GM23338 (cell line): Measurements from ENCODE around the gene PXMP4. TPM values are rescaled to one million over a fixed set of nuclear protein-coding genes. Genes with fewer than 3 reads are reported as not detected.

Experiments used
- ATAC-seq: fragments of 200-7000 bp; cut with Tn5 transposase; 3 replicates; pipeline ENCODE4 v1.9.1; 2020
- DNase-seq: peaks from one replicate; pipeline ENCODE4 v3.0.0-alpha.2; 2015; ENCODE audit warnings: low spot score
- H2AFZ ChIP-seq: fragments of 200-600 bp; sonication (generic); 2 replicates; pipeline ENCODE4 v1.8.0; 2016; ENCODE audit warnings: antibody characterized with exemption, mild to moderate bottlenecking, moderate library complexity
- H3F3A ChIP-seq: fragments of 200-600 bp; sonication (generic); replicated peaks from 2 replicates; pipeline ENCODE4 v1.8.0; 2017; ENCODE audit warnings: antibody characterized with exemption, mixed run types, low read depth
- H3K27ac ChIP-seq: fragments of 200-600 bp; sonication (generic); 2 replicates; pipeline ENCODE4 v1.6.1; 2016; ENCODE audit warnings: low read depth
- H3K27me3 ChIP-seq: fragments of 200-600 bp; sonication (generic); 2 replicates; pipeline ENCODE4 v1.8.0; 2016; ENCODE audit warnings: mild to moderate bottlenecking, mixed run types, moderate library complexity; ENCODE audit not compliant: insufficient read depth
- H3K36me3 ChIP-seq: fragments of 200-600 bp; sonication (generic); 2 replicates; pipeline ENCODE4 v1.8.0; 2016; ENCODE audit warnings: mild to moderate bottlenecking; ENCODE audit not compliant: insufficient read depth
- H3K4me1 ChIP-seq: fragments of 200-600 bp; sonication (generic); 2 replicates; pipeline ENCODE4 v1.8.0; 2016; ENCODE audit warnings: mild to moderate bottlenecking, moderate library complexity; ENCODE audit not compliant: insufficient read depth
- H3K4me2 ChIP-seq: fragments of 200-600 bp; sonication (generic); 2 replicates; pipeline ENCODE4 v1.7.1; 2017; ENCODE audit warnings: mixed run types
- H3K4me3 ChIP-seq: fragments of 200-600 bp; sonication (generic); 2 replicates; pipeline ENCODE4 v1.6.1; 2016; ENCODE audit warnings: mixed run types
- H3K79me2 ChIP-seq: fragments of 200-600 bp; sonication (generic); replicated peaks from 2 replicates; pipeline ENCODE4 v1.8.0; 2017; ENCODE audit warnings: mild to moderate bottlenecking; ENCODE audit not compliant: insufficient read depth
- H3K9me2 ChIP-seq: fragments of 200-600 bp; sonication (generic); 2 replicates; pipeline ENCODE4 v1.8.0; 2017; ENCODE audit not compliant: insufficient read depth
- H4K20me1 ChIP-seq: fragments of 200-600 bp; sonication (generic); replicated peaks from 2 replicates; pipeline ENCODE4 v1.8.0; 2017; ENCODE audit warnings: mild to moderate bottlenecking; ENCODE audit not compliant: insufficient read depth
- H3K27ac Mint-ChIP-seq: 2 replicates; pipeline ENCODE4 v1.8.0; 2020; ENCODE audit warnings: inconsistent platforms, mild to moderate bottlenecking, moderate library complexity, mixed read lengths
- H3K27me3 Mint-ChIP-seq: 3 replicates; pipeline ENCODE4 v1.8.0; 2022; ENCODE audit warnings: low read depth, mild to moderate bottlenecking, moderate library complexity, mixed read lengths, inconsistent platforms; ENCODE audit not compliant: insufficient read depth, poor library complexity
- H3K36me3 Mint-ChIP-seq: 3 replicates; pipeline ENCODE4 v1.8.0; 2021; ENCODE audit warnings: low read depth, mild to moderate bottlenecking, inconsistent platforms, moderate library complexity, mixed read lengths
- H3K4me1 Mint-ChIP-seq: 3 replicates; pipeline ENCODE4 v1.8.0; 2020; ENCODE audit warnings: mild to moderate bottlenecking, inconsistent platforms, mixed read lengths
- H3K4me3 Mint-ChIP-seq: 3 replicates; pipeline ENCODE4 v1.8.0; 2021; ENCODE audit warnings: moderate library complexity, mild to moderate bottlenecking, inconsistent platforms, mixed read lengths
- H3K9me3 Mint-ChIP-seq: 3 replicates; pipeline ENCODE4 v1.8.0; 2020; ENCODE audit warnings: moderate library complexity, mild to moderate bottlenecking, inconsistent platforms, mixed read lengths
- CREB1 ChIP-seq: fragments of 250-450 bp; sonication (Bioruptor Pico); IDR thresholded peaks from 2 replicates; pipeline ENCODE4 v1.5.0; 2020; ENCODE audit warnings: low read depth, mild to moderate bottlenecking, moderate library complexity
- EZH2 ChIP-seq: fragments of 200-600 bp; sonication (generic); IDR thresholded peaks from one replicate; pipeline ENCODE4 v1.8.0; 2017; ENCODE audit warnings: antibody characterized with exemption, mild to moderate bottlenecking, low read depth; ENCODE audit not compliant: unreplicated experiment
- POLR2AphosphoS5 ChIP-seq: IDR thresholded peaks from 2 replicates; pipeline ENCODE4 v1.6.1; 2016; ENCODE audit warnings: antibody characterized with exemption, low read depth
- ZNF114 ChIP-seq: fragments of 250-450 bp; sonication (Bioruptor Pico); IDR thresholded peaks from 2 replicates; pipeline ENCODE4 v1.5.0; 2020; ENCODE audit warnings: mild to moderate bottlenecking, moderate library complexity
- ZNF331 ChIP-seq: fragments of 250-450 bp; sonication (Bioruptor Pico); IDR thresholded peaks from 2 replicates; pipeline ENCODE4 v1.5.0; 2020; ENCODE audit warnings: low read depth, mild to moderate bottlenecking, moderate library complexity
- polyA plus RNA-seq: library from polyadenylated mRNA; unstranded; fragments of >200 nt; fragmentation: Nextera tagmentation; extraction: Ambion mirVana; gene quantifications from 2 replicates; pipeline ENCODE4 v1.2.1, GENCODE V29; 2016
- total RNA-seq: library from RNA; depleted of rRNA; stranded (reverse); fragments of >200 nt; shearing (Covaris generic); gene quantifications from 2 replicates; pipeline ENCODE4 v1.2.3, GENCODE V29; 2014
- TF ChIP-seq, protein P1 (sequence below), 2 experiments: fragments of 200-600 bp in 1 of 2; sonication (generic) in 1 of 2; conservative IDR thresholded peaks; 2 replicates each; pipeline versions ENCODE4 v1.5.1 to v1.6.1; 2016 to 2017; ENCODE audit warnings: antibody characterized with exemption in 2 of 2, low read depth in 2 of 2, mild to moderate bottlenecking in 2 of 2, moderate library complexity in 1 of 2

PXMP4 gene
- total and polyA plus RNA-seq, 2 experiments from 2014 or later = 1.2 to 3.5 TPM

DNA sequence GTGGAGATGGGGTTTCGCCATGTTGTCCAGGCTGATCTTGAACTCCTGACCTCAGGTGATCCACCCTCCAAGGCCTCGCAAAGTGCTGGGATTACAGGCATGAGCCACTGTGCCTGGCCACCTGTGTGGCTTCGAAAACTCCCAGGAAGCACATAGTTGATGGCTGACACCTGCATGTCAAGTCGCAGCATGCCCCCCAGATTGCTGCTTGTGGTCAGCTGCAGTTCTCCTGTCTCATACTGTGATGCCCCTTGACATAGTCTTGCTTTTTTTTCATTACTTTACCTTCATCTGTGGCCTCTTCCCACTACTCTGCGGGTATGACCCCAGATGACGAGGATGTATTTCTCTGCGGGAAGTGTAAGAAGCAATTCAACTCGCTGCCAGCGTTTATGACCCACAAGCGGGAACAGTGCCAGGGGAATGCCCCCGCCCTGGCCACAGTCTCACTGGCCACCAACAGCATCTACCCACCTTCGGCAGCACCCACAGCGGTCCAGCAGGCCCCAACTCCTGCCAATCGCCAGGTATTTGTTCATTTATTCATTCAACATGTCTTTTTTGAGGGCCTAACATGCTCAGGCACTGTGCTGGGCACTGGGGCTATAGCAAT lies 24.8 kb upstream of the PXMP4 start:
- Histone ChIP-seq H4K20me1 (no peaks in the 10 kb centered on the region), H3K36me3 (no peaks in the 10 kb centered on the region), H3K27ac (no peak overlapping the region), H3K4me2 (no peak overlapping the region), H3K4me3 (no peak overlapping the region), H3K79me2 (no peaks in the 10 kb centered on the region), H3F3A (no peaks in the 10 kb centered on the region), H3K4me1 (no peaks in the 10 kb centered on the region), H3K27me3 (no peaks in the 10 kb centered on the region), H3K9me2 (no peaks in the 10 kb centered on the region), H2AFZ (no peak overlapping the region)
- Mint-ChIP-seq H3K36me3 (peaks cover 12% of the 10 kb centered on the region; the same call in 2 of the 3 replicates), H3K27me3 (peaks cover 6% of the 10 kb centered on the region), H3K27ac (no peak overlapping the region), H3K4me1 (no peaks in the 10 kb centered on the region; the same call in 2 of the 3 replicates), H3K4me3 (no peak overlapping the region), H3K9me3 (no peaks in the 10 kb centered on the region; the same call in 2 of the 3 replicates)
- no peak for TF ChIP-seq ZNF114
- TF ChIP-seq, protein P1, sequence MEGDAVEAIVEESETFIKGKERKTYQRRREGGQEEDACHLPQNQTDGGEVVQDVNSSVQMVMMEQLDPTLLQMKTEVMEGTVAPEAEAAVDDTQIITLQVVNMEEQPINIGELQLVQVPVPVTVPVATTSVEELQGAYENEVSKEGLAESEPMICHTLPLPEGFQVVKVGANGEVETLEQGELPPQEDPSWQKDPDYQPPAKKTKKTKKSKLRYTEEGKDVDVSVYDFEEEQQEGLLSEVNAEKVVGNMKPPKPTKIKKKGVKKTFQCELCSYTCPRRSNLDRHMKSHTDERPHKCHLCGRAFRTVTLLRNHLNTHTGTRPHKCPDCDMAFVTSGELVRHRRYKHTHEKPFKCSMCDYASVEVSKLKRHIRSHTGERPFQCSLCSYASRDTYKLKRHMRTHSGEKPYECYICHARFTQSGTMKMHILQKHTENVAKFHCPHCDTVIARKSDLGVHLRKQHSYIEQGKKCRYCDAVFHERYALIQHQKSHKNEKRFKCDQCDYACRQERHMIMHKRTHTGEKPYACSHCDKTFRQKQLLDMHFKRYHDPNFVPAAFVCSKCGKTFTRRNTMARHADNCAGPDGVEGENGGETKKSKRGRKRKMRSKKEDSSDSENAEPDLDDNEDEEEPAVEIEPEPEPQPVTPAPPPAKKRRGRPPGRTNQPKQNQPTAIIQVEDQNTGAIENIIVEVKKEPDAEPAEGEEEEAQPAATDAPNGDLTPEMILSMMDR (conservative IDR thresholded peaks at IDR 0.05; ENCODE audit: low read depth in 2 of 2) = no peak
- ATAC-seq = no peak
- DNase-seq = no peak

GRCh38 chr20:33744181-33744580 lies 24.1 kb upstream of the PXMP4 start:
- Mint-ChIP-seq H3K9me3 (no peaks in the 10 kb centered on the region; the same call in 2 of the 3 replicates), H3K4me1 (no peaks in the 10 kb centered on the region; the same call in 2 of the 3 replicates), H3K27ac (no peak overlapping the region), H3K27me3 (peaks cover 6% of the 10 kb centered on the region), H3K4me3 (no peak overlapping the region), H3K36me3 (peaks cover 12% of the 10 kb centered on the region; the same call in 2 of the 3 replicates)
- Histone ChIP-seq H3K36me3 (no peaks in the 10 kb centered on the region), H3F3A (no peaks in the 10 kb centered on the region), H3K4me2 (no peak overlapping the region), H3K4me3 (no peak overlapping the region), H3K9me2 (no peaks in the 10 kb centered on the region), H3K4me1 (no peaks in the 10 kb centered on the region), H3K27me3 (no peaks in the 10 kb centered on the region), H4K20me1 (no peaks in the 10 kb centered on the region), H3K27ac (no peak overlapping the region), H3K79me2 (no peaks in the 10 kb centered on the region), H2AFZ (no peak overlapping the region)
- ATAC-seq = no peak
- TF ChIP-seq CREB1 (CRISPR knock-in tag) (no peak), ZNF331 (CRISPR knock-in tag) (no peak)
- DNase-seq = no peak

DNA sequence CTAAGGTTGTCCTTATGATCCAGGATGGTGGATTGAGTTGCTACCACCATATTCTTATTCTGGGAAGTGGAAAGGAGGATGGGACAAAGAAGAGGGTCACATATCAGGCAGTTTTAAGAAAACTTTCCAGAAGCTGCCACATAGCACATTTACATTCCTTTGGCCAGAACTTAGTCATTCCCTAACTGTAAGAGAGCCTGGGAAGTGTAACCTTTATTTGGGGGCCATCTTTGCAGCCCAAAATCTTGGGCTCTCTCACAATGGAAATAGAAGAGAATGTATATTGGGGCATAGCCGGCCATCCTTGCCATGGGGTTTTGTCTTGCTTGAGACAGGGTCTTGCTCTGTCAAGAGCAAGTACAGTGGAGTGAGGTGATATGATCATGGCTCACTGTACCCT lies 20.1 kb upstream of the PXMP4 start:
- DNase-seq = no peak
- Histone ChIP-seq H2AFZ (no peak overlapping the region), H4K20me1 (no peaks in the 10 kb centered on the region), H3K9me2 (no peaks in the 10 kb centered on the region), H3K79me2 (no peaks in the 10 kb centered on the region), H3K27ac (no peak overlapping the region), H3K27me3 (no peaks in the 10 kb centered on the region), H3K4me3 (no peak overlapping the region), H3K4me1 (peaks cover 5% of the 10 kb centered on the region; the same call in 1 of the 2 replicates), H3F3A (no peaks in the 10 kb centered on the region), H3K4me2 (no peak overlapping the region), H3K36me3 (no peaks in the 10 kb centered on the region)
- Mint-ChIP-seq H3K4me3 (no peak overlapping the region), H3K27ac (no peak overlapping the region), H3K36me3 (peaks cover 27% of the 10 kb centered on the region), H3K4me1 (peaks cover 5% of the 10 kb centered on the region), H3K27me3 (peaks cover 6% of the 10 kb centered on the region), H3K9me3 (peaks cover 21% of the 10 kb centered on the region)
- no peak for ATAC-seq
- no peak for TF ChIP-seq POLR2AphosphoS5
- no peak for TF ChIP-seq EZH2
